Raji (cell line): ENCODE measurements around the gene PDLIM4.

Experiments
- POLR2A ChIP-seq: IDR thresholded peaks from 2 replicates; pipeline ENCODE4 v1.6.1; 2011; ENCODE audit warnings: low read depth, low read length, control low read depth; ENCODE audit not compliant: insufficient read depth

PDLIM4 gene

GRCh38 chr5:132267931-132268768 is 10.7 kb downstream of the PDLIM4 start:
- TF ChIP-seq POLR2A, result no peak

- no peak for TF ChIP-seq POLR2A
Measured at GRCh38 chr5:132268769-132269551, 11.5 kb downstream of the PDLIM4 start.

- no peak for TF ChIP-seq POLR2A
Measured at GRCh38 chr5:132269635-132270334, 12.3 kb downstream of the PDLIM4 start.

GRCh38 chr5:132270335-132270665 is 12.8 kb downstream of the PDLIM4 start:
- no peak for TF ChIP-seq POLR2A

- TF ChIP-seq POLR2A, result no peak
Measured at GRCh38 chr5:132270706-132271105, 13.2 kb downstream of the PDLIM4 start.

GRCh38 chr5:132271251-132272246 is 14.1 kb downstream of the PDLIM4 start:
- no peak for TF ChIP-seq POLR2A

- no peak for TF ChIP-seq POLR2A
Measured at GRCh38 chr5:132272311-132273210, 15.1 kb downstream of the PDLIM4 start.

- TF ChIP-seq POLR2A, result no peak
Measured at GRCh38 chr5:132273631-132274030, 16.1 kb downstream of the PDLIM4 start.

- TF ChIP-seq POLR2A, result no peak
Measured at GRCh38 chr5:132274050-132274792, 16.7 kb downstream of the PDLIM4 start.

- no peak for TF ChIP-seq POLR2A
Measured at GRCh38 chr5:132275367-132276220, 18.1 kb downstream of the PDLIM4 start.

GRCh38 chr5:132277256-132277655 is 19.8 kb downstream of the PDLIM4 start:
- TF ChIP-seq POLR2A, result no peak
